ENCODE data around the gene PTPRH. TPM values are rescaled to one million over a fixed set of nuclear protein-coding genes. Genes with fewer than 3 reads are reported as not detected.

Gene PTPRH
- total RNA-seq, 1 donor from 2014 or later, result 1.0 TPM

- Histone ChIP-seq H2AFZ (ENCODE audit: low read depth, low read length) (peak within 1 kb of the TSS; percentile 81), H4K20me1 (ENCODE audit: insufficient read depth, low read length) (peaks cover 6% of the 10 kb centered on the region), H3K27me3 (ENCODE audit: insufficient read depth, low read length) (peaks cover 15% of the 10 kb centered on the region), H3K4me3 (ENCODE audit: insufficient read depth, low read depth, low read length) (peak within 1 kb of the TSS; percentile 51), H3K4me1 (ENCODE audit: insufficient read depth, low read length) (peaks cover 12% of the 10 kb centered on the region), H3K9me3 (ENCODE audit: insufficient read depth, low read depth, low read length) (peaks cover 3% of the 10 kb centered on the region), H3K27ac (ENCODE audit: low read depth, low read length) (peak within 1 kb of the TSS; percentile 50), H3K79me2 (ENCODE audit: insufficient read depth, low read length) (no peaks in the 10 kb centered on the region), H3K36me3 (ENCODE audit: insufficient read depth, low read length) (no peaks in the 10 kb centered on the region), H3K4me2 (ENCODE audit: low read length) (peak within 1 kb of the TSS; percentile 89), H3K9ac (ENCODE audit: low read length) (peak within 1 kb of the TSS; percentile 62)
- no peaks in the 10 kb centered on the region for H3K36me3 Mint-ChIP-seq (ENCODE audit: low read depth, unreplicated experiment)
- H3K27me3 Mint-ChIP-seq (ENCODE audit: low read depth, unreplicated experiment), result peaks cover 63% of the 10 kb centered on the region
- peak within 1 kb of the TSS; percentile 78 for H3K27ac Mint-ChIP-seq (ENCODE audit: unreplicated experiment)
- no peak for FAIRE-seq
- no peak for TF ChIP-seq EZH2 (IDR thresholded peaks at IDR 0.05; ENCODE audit: insufficient read depth, low read length)
- no peak for TF ChIP-seq CTCF (IDR thresholded peaks at IDR 0.05; ENCODE audit: insufficient read depth, low read depth, low read length)
- H3K4me1 Mint-ChIP-seq (ENCODE audit: low read depth, unreplicated experiment), result peaks cover 3% of the 10 kb centered on the region
- DNase-seq (ENCODE audit: low read depth), result no peak
- H3K4me3 Mint-ChIP-seq (ENCODE audit: unreplicated experiment), result peak within 1 kb of the TSS; percentile 80
- H3K9me3 Mint-ChIP-seq (ENCODE audit: unreplicated experiment), result peaks cover 2% of the 10 kb centered on the region
Observed at GRCh38 chr19:55179606-55180484, 29.5 kb downstream of the PTPRH start, which contains the start of gene SYT5. TSS of gene SYT5 (minus strand) at chr19:55180289. CDS start at chr19:55179041, 1,248 bp downstream.

- peaks cover 61% of the 10 kb centered on the region for H3K27me3 Mint-ChIP-seq (ENCODE audit: low read depth, unreplicated experiment)
- peaks cover 3% of the 10 kb centered on the region for H3K9me3 ChIP-seq (ENCODE audit: insufficient read depth, low read depth, low read length)
- peaks cover 2% of the 10 kb centered on the region for H3K9me3 Mint-ChIP-seq (ENCODE audit: unreplicated experiment)
- H3K4me3 ChIP-seq (ENCODE audit: insufficient read depth, low read depth, low read length), result peak overlapping the region; percentile 51
- peak overlapping the region; percentile 78 for H3K27ac Mint-ChIP-seq (ENCODE audit: unreplicated experiment)
- H3K4me3 Mint-ChIP-seq (ENCODE audit: unreplicated experiment), result peak overlapping the region; percentile 80
- no peaks in the 10 kb centered on the region for H3K36me3 ChIP-seq (ENCODE audit: insufficient read depth, low read length)
- peaks cover 3% of the 10 kb centered on the region for H3K4me1 Mint-ChIP-seq (ENCODE audit: low read depth, unreplicated experiment)
- TF ChIP-seq EZH2 (IDR thresholded peaks at IDR 0.05; ENCODE audit: insufficient read depth, low read length), result no peak
- TF ChIP-seq CTCF (IDR thresholded peaks at IDR 0.05; ENCODE audit: insufficient read depth, low read depth, low read length), result no peak
- H4K20me1 ChIP-seq (ENCODE audit: insufficient read depth, low read length), result peaks cover 6% of the 10 kb centered on the region
- DNase-seq (ENCODE audit: low read depth) (peak; percentile 70), FAIRE-seq (no peak)
- peak overlapping the region; percentile 89 for H3K4me2 ChIP-seq (ENCODE audit: low read length)
- peaks cover 12% of the 10 kb centered on the region for H3K4me1 ChIP-seq (ENCODE audit: insufficient read depth, low read length)
- peak overlapping the region; percentile 81 for H2AFZ ChIP-seq (ENCODE audit: low read depth, low read length)
- H3K27me3 ChIP-seq (ENCODE audit: insufficient read depth, low read length), result peaks cover 15% of the 10 kb centered on the region
- peak overlapping the region; percentile 62 for H3K9ac ChIP-seq (ENCODE audit: low read length)
- H3K79me2 ChIP-seq (ENCODE audit: insufficient read depth, low read length), result no peaks in the 10 kb centered on the region
- H3K36me3 Mint-ChIP-seq (ENCODE audit: low read depth, unreplicated experiment), result no peaks in the 10 kb centered on the region
- peak overlapping the region; percentile 50 for H3K27ac ChIP-seq (ENCODE audit: low read depth, low read length)
Observed at GRCh38 chr19:55178781-55179599, 30.3 kb downstream of the PTPRH start.

Data from astrocyte (in vitro differentiated cells and primary cell).